Mesodermal cell (in vitro differentiated cells): ENCODE results near the gene ITIH2. TPM values are rescaled to one million over a fixed set of nuclear protein-coding genes. Genes with fewer than 3 reads are reported as not detected.
A peak's percentile ranks its signal among the peaks of the same experiment; 100 is the strongest.
"Not testable (repeated sequence)": the region's sequence is repeated elsewhere in the genome, so short reads cannot be mapped to it uniquely, and the experiment has no call there.

Source experiments
- H3K27ac ChIP-seq: 2 replicates; pipeline ENCODE4 v1.7.0; 2013; ENCODE audit warnings: mild to moderate bottlenecking, low read depth, low read length, moderate library complexity; ENCODE audit not compliant: severe bottlenecking
- H3K36me3 ChIP-seq: 2 replicates; pipeline ENCODE4 v1.7.1; 2013; ENCODE audit warnings: mild to moderate bottlenecking, low read length, moderate library complexity; ENCODE audit not compliant: control insufficient read depth, insufficient read depth
- H3K4me1 ChIP-seq: one replicate; pipeline ENCODE4 v1.7.1; 2013; ENCODE audit warnings: mild to moderate bottlenecking, low read length; ENCODE audit not compliant: insufficient read depth, control insufficient read depth, poor library complexity, severe bottlenecking
- H3K4me3 ChIP-seq: 2 replicates; pipeline ENCODE4 v1.7.0; 2013; ENCODE audit warnings: low read length, control low read depth, mild to moderate bottlenecking; ENCODE audit not compliant: insufficient read depth, poor library complexity, severe bottlenecking; ENCODE audit errors: extremely low read depth
- H3K9me3 ChIP-seq: 2 replicates; pipeline ENCODE4 v1.7.1; 2013; ENCODE audit warnings: mild to moderate bottlenecking, low read length, moderate library complexity; ENCODE audit not compliant: control insufficient read depth
- WGBS, 2 experiments: methylation state at CpG; one replicate each; pipeline ENCODE4 v1.1.5; 2013; ENCODE audit warnings: missing lambda C conversion rate in 2 of 2; ENCODE audit not compliant: insufficient coverage in 2 of 2; 5-methylcytosine and 5-hydroxymethylcytosine counted together
- polyA plus RNA-seq, 2 experiments: library from polyadenylated mRNA; stranded (reverse); fragments of 50-300 nt; gene quantifications; one replicate each; pipeline ENCODE4 v1.2.3, GENCODE V29; 2013

ITIH2 gene
- not detected for polyA plus RNA-seq (2013, experiment 1 of 2)
- polyA plus RNA-seq (2013, experiment 2 of 2) = not detected

- no peaks in the 10 kb centered on the region for H3K36me3 ChIP-seq
- no peaks in the 10 kb centered on the region for H3K4me1 ChIP-seq
- WGBS, 2 experiments = 77% methylated on average over 3 of the region's 4 CpGs; no CpG with 5 or more reads in 1 of the 2 experiments
- H3K9me3 ChIP-seq = no peaks in the 10 kb centered on the region
- H3K4me3 ChIP-seq = no peak within 1 kb of the TSS
- no peak within 1 kb of the TSS for H3K27ac ChIP-seq
Measured at GRCh38 chr10:7703140-7703539, at the start of gene ITIH2. TSS of gene ITIH2 (plus strand) at chr10:7703316. CDS start at chr10:7703435, 119 bp downstream.

- H3K4me1 ChIP-seq, H3K4me3 ChIP-seq, H3K9me3 ChIP-seq, H3K27ac ChIP-seq, H3K36me3 ChIP-seq: not testable (repeated sequence)
- WGBS, 2 experiments = 93 to 97% methylated on average over 8 to 9 of the region's 11 CpGs
Measured at GRCh38 chr10:7657079-7657478, 46.0 kb upstream of the ITIH2 start.

GRCh38 chr10:7657552-7657951 lies 45.6 kb upstream of the ITIH2 start:
- H3K27ac ChIP-seq = no peak overlapping the region
- no peaks in the 10 kb centered on the region for H3K9me3 ChIP-seq
- H3K4me3 ChIP-seq = no peak overlapping the region
- H3K36me3 ChIP-seq = no peaks in the 10 kb centered on the region
- peaks cover 4% of the 10 kb centered on the region for H3K4me1 ChIP-seq
- WGBS, 2 experiments = no CpG with 5 or more reads among the region's 2 CpGs

- no peak overlapping the region for H3K4me3 ChIP-seq
- no peaks in the 10 kb centered on the region for H3K9me3 ChIP-seq
- peaks cover 4% of the 10 kb centered on the region for H3K4me1 ChIP-seq
- H3K36me3 ChIP-seq = no peaks in the 10 kb centered on the region
- WGBS, 2 experiments = 85 to 90% methylated on average over 2 to 3 of the region's 4 CpGs
- no peak overlapping the region for H3K27ac ChIP-seq
Measured at GRCh38 chr10:7659560-7659959, 43.6 kb upstream of the ITIH2 start.

GRCh38 chr10:7662522-7662921 lies 40.6 kb upstream of the ITIH2 start:
- Histone ChIP-seq H3K27ac (no peak overlapping the region), H3K4me3 (no peak overlapping the region), H3K9me3 (no peaks in the 10 kb centered on the region), H3K4me1 (peaks cover 12% of the 10 kb centered on the region), H3K36me3 (no peaks in the 10 kb centered on the region)
- 76% methylated on average over 2 of the region's 5 CpGs; no CpG with 5 or more reads in 1 of the 2 experiments for WGBS, 2 experiments

- H3K9me3 ChIP-seq = no peaks in the 10 kb centered on the region
- H3K4me1 ChIP-seq = peaks cover 12% of the 10 kb centered on the region
- no peaks in the 10 kb centered on the region for H3K36me3 ChIP-seq
- no CpG with 5 or more reads among the region's 2 CpGs for WGBS, 2 experiments
- H3K27ac ChIP-seq = no peak overlapping the region
- no peak overlapping the region for H3K4me3 ChIP-seq
Measured at GRCh38 chr10:7664707-7665106, 38.4 kb upstream of the ITIH2 start.

GRCh38 chr10:7665767-7666166 lies 37.3 kb upstream of the ITIH2 start:
- 37 to 38% methylated on average over 2 to 6 of the region's 6 CpGs for WGBS, 2 experiments
- H3K27ac ChIP-seq = no peak overlapping the region
- peak overlapping the region; percentile 57 for H3K4me3 ChIP-seq
- no peaks in the 10 kb centered on the region for H3K36me3 ChIP-seq
- H3K4me1 ChIP-seq = peaks cover 10% of the 10 kb centered on the region
- H3K9me3 ChIP-seq = no peaks in the 10 kb centered on the region

- Histone ChIP-seq H3K4me1 (peaks cover 14% of the 10 kb centered on the region), H3K9me3 (no peaks in the 10 kb centered on the region), H3K27ac (no peak within 1 kb of the TSS), H3K36me3 (no peaks in the 10 kb centered on the region), H3K4me3 (peak within 1 kb of the TSS; percentile 57)
- 0 to 2% methylated on average over 29 to 33 of the region's 54 CpGs for WGBS, 2 experiments
Measured at GRCh38 chr10:7666253-7667023, 36.7 kb upstream of the ITIH2 start, which contains the start of gene ITIH5. TSS of gene ITIH5 (minus strand) at chr10:7666966. CDS start at chr10:7666892, 74 bp downstream.

- 4 to 5% methylated on average over 19 to 22 of the region's 44 CpGs for WGBS, 2 experiments
- peaks cover 14% of the 10 kb centered on the region for H3K4me1 ChIP-seq
- no peak overlapping the region for H3K27ac ChIP-seq
- H3K9me3 ChIP-seq = no peaks in the 10 kb centered on the region
- no peaks in the 10 kb centered on the region for H3K36me3 ChIP-seq
- H3K4me3 ChIP-seq = peak overlapping the region; percentile 30
Measured at GRCh38 chr10:7667262-7668141, 35.6 kb upstream of the ITIH2 start.

GRCh38 chr10:7670157-7670556 lies 33.0 kb upstream of the ITIH2 start:
- no peaks in the 10 kb centered on the region for H3K36me3 ChIP-seq
- peaks cover 14% of the 10 kb centered on the region for H3K4me1 ChIP-seq
- H3K9me3 ChIP-seq = no peaks in the 10 kb centered on the region
- no CpG with 5 or more reads among the region's 3 CpGs for WGBS, 2 experiments
- H3K4me3 ChIP-seq = no peak overlapping the region
- H3K27ac ChIP-seq = no peak overlapping the region
